GM21367 (cell line): Measurements from ENCODE around the gene DHRS12.

Experiments used
- ATAC-seq: cut with Tn5 transposase; IDR thresholded peaks from one replicate; pipeline ENCODE4 v1.9.1; 2021; ENCODE audit not compliant: unreplicated experiment

The DHRS12 gene

GRCh38 chr13:51764184-51765141 lies 39.5 kb downstream of the DHRS12 start:
- peak; percentile 84 for ATAC-seq

GRCh38 chr13:51763486-51763885 lies 40.5 kb downstream of the DHRS12 start:
- ATAC-seq: no peak

GRCh38 chr13:51761643-51762350 lies 42.2 kb downstream of the DHRS12 start:
- ATAC-seq: no peak

- ATAC-seq: no peak
Measured at GRCh38 chr13:51760592-51760991, 43.4 kb downstream of the DHRS12 start.

- ATAC-seq: no peak
Measured at GRCh38 chr13:51759240-51759639, 44.7 kb downstream of the DHRS12 start.

DNA sequence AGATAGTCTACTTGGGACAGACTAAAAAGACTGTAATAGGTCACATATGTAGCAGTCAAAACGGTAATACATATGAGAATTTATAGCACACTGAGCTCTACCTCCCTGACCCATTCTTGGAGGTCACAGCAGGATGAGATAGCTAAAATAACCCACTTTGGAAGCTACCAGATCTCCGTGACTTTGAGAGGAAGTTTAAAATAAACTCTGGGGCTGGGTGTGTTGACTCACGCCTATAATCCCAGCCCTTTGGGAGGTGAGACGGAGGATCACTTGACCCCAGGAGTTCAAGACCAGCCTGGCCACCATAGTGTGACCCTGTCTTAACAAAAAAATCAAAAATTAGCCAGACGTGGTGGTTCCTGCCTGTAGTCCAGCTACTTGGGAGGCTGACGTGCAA lies 45.3 kb downstream of the DHRS12 start:
- no peak for ATAC-seq

DNA sequence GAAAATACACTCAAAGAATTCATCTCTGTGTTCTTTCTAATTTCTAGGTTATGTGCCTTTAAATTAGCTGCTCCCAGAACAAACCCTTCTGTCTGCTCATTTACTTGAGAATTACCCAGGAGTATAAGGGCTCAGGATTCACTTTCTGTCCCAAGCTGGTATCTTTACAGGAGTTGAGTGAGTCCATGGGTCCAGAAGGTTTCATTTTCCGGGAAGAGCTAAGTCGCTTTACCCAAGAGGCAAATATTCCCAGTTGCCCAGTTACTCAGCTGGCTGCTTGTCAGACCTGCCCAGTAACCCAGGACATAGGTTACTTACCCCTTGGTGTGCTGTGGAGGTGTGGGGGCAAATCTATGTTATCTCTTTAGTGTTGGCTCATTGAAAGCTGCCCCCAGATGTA lies 47.3 kb downstream of the DHRS12 start:
- ATAC-seq: no peak

DNA sequence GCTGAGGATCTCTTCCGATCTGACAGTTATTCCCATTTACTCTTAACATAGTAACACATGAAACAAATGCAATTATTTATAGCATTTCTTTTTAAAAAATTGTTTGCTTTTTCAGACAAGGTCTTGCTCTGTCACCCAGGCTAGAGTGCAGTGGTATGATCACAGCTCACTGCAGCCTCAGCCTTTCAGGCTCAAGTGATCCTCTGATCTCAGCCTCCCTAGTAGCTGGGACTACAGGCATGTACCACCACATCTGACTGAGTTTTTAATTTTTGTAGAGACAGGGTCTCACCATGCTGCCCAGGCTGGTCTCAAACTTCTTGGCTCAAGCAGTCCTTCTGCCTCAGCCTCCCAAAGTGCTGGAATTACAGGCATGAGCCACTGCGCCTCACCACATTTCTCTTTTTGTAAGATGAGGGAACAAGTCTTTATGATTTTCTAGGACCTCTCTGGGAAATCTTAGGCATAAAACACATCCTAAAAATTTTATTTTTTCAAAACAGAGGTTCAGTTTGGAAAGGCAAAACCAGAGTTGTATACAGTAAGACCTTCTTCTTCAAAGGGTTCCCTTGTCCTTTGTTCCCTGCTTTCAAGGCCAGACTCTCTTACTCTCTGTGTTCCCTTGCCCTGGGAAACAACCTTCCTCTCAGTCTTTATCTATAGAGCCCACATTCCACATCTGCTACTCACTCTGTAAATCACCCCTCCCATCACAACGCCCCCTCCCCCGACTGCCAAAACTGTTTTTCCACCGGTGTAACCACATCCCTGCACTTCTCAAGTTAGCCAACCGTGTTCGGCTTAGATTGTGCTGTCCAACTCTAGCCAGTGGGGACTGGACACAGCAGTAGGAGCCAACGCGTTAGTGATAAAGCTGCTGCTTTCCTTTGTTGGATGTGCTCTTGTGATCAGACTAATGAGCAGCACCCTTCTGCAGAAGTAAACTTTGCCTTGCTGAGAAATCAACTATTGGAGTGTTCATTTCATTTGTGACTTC lies 56.2 kb downstream of the DHRS12 start:
- ATAC-seq: no peak

DNA sequence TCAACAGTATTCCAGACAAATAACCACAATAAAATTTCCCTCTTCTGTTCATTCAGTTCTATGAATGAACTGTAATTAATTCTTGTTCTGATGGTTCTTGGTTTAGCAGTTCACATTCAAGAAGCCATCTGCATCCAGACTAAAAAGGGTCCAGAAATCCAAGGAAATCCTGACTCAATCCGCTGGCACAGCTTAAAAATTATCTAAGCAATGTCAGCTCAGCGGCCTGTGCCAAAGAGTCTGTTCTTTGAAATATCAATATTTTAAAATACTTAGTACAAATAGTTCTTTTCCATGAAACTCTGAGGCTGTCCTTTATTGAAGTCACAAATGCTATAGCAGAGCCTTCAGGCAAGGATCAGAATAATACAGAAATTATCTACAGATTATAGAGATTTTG lies 57.2 kb downstream of the DHRS12 start:
- no peak for ATAC-seq

DNA sequence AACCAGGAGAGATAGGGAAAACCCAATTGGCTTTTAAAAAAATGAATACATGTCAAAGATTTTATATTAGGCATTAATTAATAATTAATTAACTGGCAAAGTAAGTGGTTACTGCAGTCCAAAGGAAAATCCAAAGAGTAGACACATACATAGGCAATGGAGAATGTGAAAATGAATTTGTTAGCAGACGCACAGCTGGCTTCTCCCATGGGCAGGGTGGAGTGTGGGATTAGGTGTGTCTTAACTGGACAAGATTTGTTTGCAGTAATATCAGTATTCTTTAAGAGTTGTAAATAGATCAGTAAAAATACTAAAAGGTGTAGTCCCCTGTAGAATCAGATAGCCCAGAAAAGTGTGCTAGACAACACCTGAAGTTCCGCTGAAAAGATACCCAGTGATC lies 58.7 kb downstream of the DHRS12 start:
- no peak for ATAC-seq

GRCh38 chr13:51742611-51743010 lies 61.4 kb downstream of the DHRS12 start:
- ATAC-seq: no peak

- ATAC-seq: no peak
Measured at GRCh38 chr13:51742031-51742430, 61.9 kb downstream of the DHRS12 start.

- ATAC-seq: no peak
Measured at GRCh38 chr13:51740698-51741097, 63.3 kb downstream of the DHRS12 start.

DNA sequence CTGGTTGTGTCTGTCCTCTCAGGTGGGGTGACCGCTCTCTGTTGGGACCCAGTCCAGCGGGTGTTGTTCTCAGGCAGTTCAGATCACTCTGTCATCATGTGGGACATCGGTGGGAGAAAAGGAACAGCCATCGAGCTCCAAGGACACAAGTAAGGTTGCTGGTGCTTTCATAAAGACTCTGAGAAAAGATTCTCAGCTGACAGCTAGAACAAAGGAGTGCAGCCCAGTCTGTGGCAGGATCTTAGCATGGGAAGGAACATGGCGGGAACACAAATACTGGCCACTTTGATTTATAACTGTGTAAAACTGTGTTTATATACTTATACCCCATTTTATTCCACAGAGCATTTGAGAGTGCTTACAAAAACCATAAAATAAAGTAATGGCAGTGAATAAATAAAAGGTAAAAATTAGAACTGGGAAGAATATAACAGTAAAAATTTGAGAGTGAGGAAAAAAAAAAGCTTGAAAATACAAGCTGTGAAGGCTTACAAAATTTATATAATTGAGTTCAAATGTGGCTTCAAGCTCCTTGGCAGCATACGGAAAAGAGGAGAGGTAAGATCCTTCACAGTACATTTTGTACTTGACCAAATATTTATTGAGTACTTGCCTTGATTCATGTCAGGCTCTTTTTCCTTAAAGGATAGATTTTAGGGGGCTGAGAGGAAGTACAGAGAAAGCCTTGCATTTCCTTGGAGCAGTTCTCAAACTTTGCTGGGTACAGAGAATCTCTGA lies 64.8 kb downstream of the DHRS12 start:
- no peak for ATAC-seq

- no peak for ATAC-seq
Measured at GRCh38 chr13:51738226-51738905, 65.6 kb downstream of the DHRS12 start.

GRCh38 chr13:51737609-51738008 lies 66.4 kb downstream of the DHRS12 start:
- ATAC-seq: no peak

- no peak for ATAC-seq
Measured at GRCh38 chr13:51734786-51735185, 69.2 kb downstream of the DHRS12 start.

GRCh38 chr13:51733374-51734298 lies 70.3 kb downstream of the DHRS12 start:
- no peak for ATAC-seq

DNA sequence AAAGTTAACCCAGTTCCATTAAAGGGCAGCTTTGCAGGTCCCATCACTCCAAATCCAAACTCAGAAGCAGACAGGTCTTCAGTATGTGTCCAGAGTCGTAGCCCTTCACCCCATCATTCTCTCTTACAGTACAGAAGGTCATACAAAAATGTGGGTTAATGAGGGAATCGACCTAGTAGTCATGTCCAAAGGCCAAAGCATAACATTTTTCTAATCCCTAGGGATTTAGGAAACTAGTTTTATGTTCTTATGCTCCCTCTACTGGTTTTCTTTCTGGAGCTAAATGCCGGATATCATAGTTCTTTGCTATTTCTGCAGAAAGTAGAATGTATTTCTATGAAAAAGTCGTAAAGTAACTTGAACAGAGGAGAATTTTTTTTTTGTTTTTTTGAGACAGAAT lies 72.2 kb downstream of the DHRS12 start:
- ATAC-seq: no peak
